Mesothelial cell of epicardium (in vitro differentiated cells): ENCODE results near the gene INSIG2. TPM values are rescaled to one million over a fixed set of nuclear protein-coding genes. Genes with fewer than 3 reads are reported as not detected.

Experiments
- DNase-seq, 2 experiments: peaks; one replicate each; pipeline ENCODE4 v3.0.0; 2021; ENCODE audit warnings: low spot score in 2 of 2; ENCODE audit not compliant: unreplicated experiment in 2 of 2
- H3K27ac Mint-ChIP-seq: 2 replicates; pipeline ENCODE4 v1.8.0; 2021; ENCODE audit warnings: mixed read lengths
- H3K27me3 Mint-ChIP-seq: 2 replicates; pipeline ENCODE4 v1.8.0; 2021; ENCODE audit warnings: low read depth, mixed read lengths
- H3K36me3 Mint-ChIP-seq: 2 replicates; pipeline ENCODE4 v1.8.0; 2021; ENCODE audit warnings: mixed read lengths
- H3K4me1 Mint-ChIP-seq: 2 replicates; pipeline ENCODE4 v1.8.0; 2021; ENCODE audit warnings: mixed read lengths
- H3K4me3 Mint-ChIP-seq: 2 replicates; pipeline ENCODE4 v1.8.0; 2021; ENCODE audit warnings: mild to moderate bottlenecking, moderate library complexity, mixed read lengths
- H3K9me3 Mint-ChIP-seq: 2 replicates; pipeline ENCODE4 v1.8.0; 2021; ENCODE audit warnings: mixed read lengths
- CTCF ChIP-seq: fragments of 200-600 bp; sonication (generic); IDR thresholded peaks from one replicate; pipeline ENCODE4 v1.5.0; 2021; ENCODE audit warnings: antibody characterized with exemption; ENCODE audit not compliant: unreplicated experiment
- total RNA-seq: library from RNA; stranded (reverse); gene quantifications from 3 replicates; pipeline ENCODE4 v1.2.1, GENCODE V29; 2021

INSIG2 gene
- total RNA-seq, 1 donor from 2014 or later = 22.5 TPM

GRCh38 chr2:118121101-118121500 is 32.8 kb downstream of the INSIG2 start:
- Mint-ChIP-seq H3K4me3 (no peak overlapping the region), H3K27me3 (peaks cover 10% of the 10 kb centered on the region), H3K27ac (no peak overlapping the region), H3K9me3 (no peaks in the 10 kb centered on the region), H3K4me1 (peaks cover 7% of the 10 kb centered on the region), H3K36me3 (no peaks in the 10 kb centered on the region)
- DNase-seq = no peak
- no peak for TF ChIP-seq CTCF

- Mint-ChIP-seq H3K9me3 (no peaks in the 10 kb centered on the region), H3K36me3 (no peaks in the 10 kb centered on the region), H3K4me1 (peaks cover 7% of the 10 kb centered on the region), H3K4me3 (no peak overlapping the region), H3K27me3 (peaks cover 17% of the 10 kb centered on the region), H3K27ac (no peak overlapping the region)
- no peak for DNase-seq
- no peak for TF ChIP-seq CTCF
Measured at GRCh38 chr2:118121986-118122524, 33.8 kb downstream of the INSIG2 start.

GRCh38 chr2:118122594-118123281 is 34.5 kb downstream of the INSIG2 start:
- H3K36me3 Mint-ChIP-seq = no peaks in the 10 kb centered on the region
- no peak for TF ChIP-seq CTCF
- H3K9me3 Mint-ChIP-seq = no peaks in the 10 kb centered on the region
- no peak overlapping the region for H3K4me3 Mint-ChIP-seq
- peaks cover 7% of the 10 kb centered on the region for H3K4me1 Mint-ChIP-seq
- no peak overlapping the region for H3K27ac Mint-ChIP-seq
- peaks cover 24% of the 10 kb centered on the region for H3K27me3 Mint-ChIP-seq
- no peak for DNase-seq

GRCh38 chr2:118123561-118124232 is 35.4 kb downstream of the INSIG2 start:
- no peak for TF ChIP-seq CTCF
- Mint-ChIP-seq H3K36me3 (no peaks in the 10 kb centered on the region), H3K27ac (no peak overlapping the region), H3K27me3 (peaks cover 29% of the 10 kb centered on the region), H3K4me3 (no peak overlapping the region), H3K4me1 (peaks cover 7% of the 10 kb centered on the region), H3K9me3 (no peaks in the 10 kb centered on the region)
- DNase-seq = no peak

- H3K27ac Mint-ChIP-seq = no peak overlapping the region
- H3K36me3 Mint-ChIP-seq = no peaks in the 10 kb centered on the region
Measured at GRCh38 chr2:118124288-118124891, 36.1 kb downstream of the INSIG2 start.

More at GRCh38 chr2:118124288-118124891, 36.1 kb downstream of the INSIG2 start:
- Mint-ChIP-seq H3K4me1 (peaks cover 7% of the 10 kb centered on the region), H3K4me3 (no peak overlapping the region), H3K27me3 (peaks cover 30% of the 10 kb centered on the region), H3K9me3 (no peaks in the 10 kb centered on the region)
- DNase-seq = no peak
- no peak for TF ChIP-seq CTCF
